GM18867 (cell line): ENCODE measurements around the gene RNU1-1.
"Not testable (repeated sequence)": the region's sequence is repeated elsewhere in the genome, so short reads cannot be mapped to it uniquely, and the experiment has no call there.

Experiments
- ATAC-seq: cut with Tn5 transposase; IDR thresholded peaks from one replicate; pipeline ENCODE4 v1.9.1; 2021; ENCODE audit warnings: mild to moderate bottlenecking, moderate library complexity; ENCODE audit not compliant: unreplicated experiment

The RNU1-1 gene

DNA sequence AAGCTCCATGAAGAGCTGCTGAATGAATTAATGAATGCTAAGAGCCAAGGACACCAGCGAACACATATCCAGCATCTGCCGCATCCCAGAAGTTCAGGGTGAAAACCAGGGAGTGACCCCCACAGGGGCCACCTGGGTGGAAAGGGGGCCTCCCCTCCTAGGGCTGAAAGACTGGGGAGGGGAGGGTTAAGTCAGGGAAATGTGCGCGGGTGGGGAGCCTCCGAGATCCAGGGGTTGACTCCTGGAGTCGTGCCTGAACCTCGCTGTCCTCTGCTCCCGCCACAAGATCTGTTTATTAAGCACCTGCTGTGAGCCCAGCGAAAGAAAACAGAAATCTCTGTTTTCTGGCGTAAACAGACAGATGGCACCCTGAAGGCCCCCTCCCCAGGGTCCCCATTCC, 16.0 kb downstream of the RNU1-1 start:
- not testable (repeated sequence) for ATAC-seq

DNA sequence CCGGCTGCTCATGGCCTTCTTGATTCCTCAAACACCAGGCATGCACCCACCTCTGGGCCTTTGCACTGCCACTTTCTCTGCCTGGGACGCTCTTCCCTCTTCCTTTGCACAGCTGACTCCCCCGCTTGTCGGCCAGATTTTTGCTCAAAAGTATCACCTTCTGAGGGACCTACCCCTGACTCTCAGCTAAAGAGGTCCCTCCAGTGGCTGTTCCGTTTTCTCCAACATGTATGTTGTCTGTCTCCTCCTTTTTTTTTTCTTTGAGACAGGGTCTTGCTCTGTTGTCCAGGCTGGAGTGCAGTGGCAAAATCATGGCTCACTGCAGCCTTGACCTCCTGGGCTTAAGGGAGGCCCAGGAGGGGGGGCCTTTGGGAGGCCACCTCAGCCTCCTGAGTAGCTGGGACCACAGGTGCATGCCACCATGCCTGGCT, 16.6 kb downstream of the RNU1-1 start:
- ATAC-seq: not testable (repeated sequence)

- not testable (repeated sequence) for ATAC-seq
Observed at GRCh38 chr1:16493731-16494130, 20.4 kb downstream of the RNU1-1 start.

DNA sequence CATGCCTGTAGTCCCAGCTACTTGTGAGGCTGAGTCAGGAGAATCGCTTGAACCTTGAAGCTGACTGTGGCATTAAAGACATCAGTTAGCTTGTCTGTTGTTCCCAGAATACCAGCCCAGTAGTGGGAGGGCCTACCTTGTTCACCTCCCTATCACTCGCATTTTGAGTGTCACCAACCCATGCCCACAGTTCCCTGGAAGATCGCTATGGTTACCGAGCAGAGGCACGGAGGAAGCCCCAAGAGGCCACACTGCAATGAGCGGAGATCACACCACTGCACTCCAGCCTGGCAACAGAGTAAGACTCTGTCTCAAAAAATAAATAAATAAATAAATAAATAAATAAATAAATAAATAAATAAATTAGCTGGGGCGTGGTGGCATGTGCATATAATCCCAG, 21.1 kb downstream of the RNU1-1 start:
- not testable (repeated sequence) for ATAC-seq

DNA sequence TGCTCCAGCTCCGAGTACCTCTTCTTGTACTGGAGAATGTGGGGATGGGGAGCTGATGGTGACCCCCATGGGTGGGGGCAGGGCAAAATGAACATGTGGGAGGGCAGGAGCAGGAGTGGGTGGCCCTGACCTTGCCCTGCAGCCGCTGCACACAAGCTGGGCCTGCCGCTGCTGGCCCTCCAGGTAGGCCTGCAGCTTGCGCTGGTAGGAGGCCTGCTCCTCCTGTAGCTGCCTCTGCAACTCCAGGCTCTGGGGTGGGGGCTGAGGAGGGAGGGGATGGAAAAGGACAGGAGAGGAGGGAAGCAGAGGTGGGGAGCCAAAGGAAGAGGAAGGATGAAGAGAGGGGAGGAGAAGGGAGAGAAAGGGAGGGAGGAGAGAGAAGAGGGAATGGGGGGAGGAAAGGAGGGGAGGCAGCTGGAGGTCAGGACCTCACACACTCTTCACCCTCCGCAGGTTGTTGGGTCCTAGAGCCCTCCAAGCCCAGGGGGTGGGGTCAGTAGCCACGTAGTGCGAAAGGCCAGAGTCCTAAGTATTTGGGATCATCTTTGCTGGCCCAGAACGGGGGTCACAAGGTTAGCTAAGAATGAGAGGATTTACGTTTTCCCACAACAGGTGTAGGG, 22.9 kb downstream of the RNU1-1 start:
- no peak for ATAC-seq

- not testable (repeated sequence) for ATAC-seq
Observed at GRCh38 chr1:16489195-16489880, 24.7 kb downstream of the RNU1-1 start.

DNA sequence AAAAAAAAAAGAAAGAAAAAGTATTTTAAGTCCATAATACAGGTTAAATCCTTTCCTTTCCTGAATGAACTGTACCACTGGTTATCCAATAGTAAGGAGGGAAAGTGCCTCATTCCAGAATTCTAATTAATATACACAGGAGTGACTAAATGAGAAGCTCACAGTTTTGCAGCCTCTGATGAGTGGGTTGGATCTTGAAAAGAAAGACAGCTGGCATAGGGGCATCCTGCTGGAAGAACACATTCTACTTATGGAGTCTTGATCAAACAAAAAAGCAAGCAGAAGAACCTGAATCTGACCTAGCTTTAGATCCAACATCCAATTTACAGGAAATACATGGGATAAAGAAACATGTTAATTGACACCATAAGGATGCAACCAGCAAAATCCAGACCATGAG, 27.1 kb downstream of the RNU1-1 start:
- ATAC-seq: not testable (repeated sequence)

DNA sequence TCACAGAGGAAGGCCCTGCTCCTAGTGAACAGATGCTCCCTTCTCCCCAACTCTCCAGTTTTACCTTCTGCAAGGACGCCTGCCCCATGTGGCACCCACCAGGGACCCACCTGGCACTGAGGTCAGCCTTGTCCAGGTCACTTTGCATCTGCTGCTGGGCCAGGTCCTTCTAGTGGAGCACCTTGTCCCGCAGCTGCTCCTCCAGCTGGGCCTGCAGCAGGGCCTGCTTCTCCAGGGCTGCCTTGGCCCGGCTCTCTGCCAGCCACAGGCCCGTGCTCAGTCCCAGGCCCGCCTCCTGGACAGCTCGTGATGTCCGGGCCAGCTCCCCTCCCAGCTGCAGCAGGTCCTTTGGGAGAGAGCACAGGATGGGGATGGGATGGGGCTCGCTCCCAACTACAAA, 27.8 kb downstream of the RNU1-1 start:
- ATAC-seq: not testable (repeated sequence)

DNA sequence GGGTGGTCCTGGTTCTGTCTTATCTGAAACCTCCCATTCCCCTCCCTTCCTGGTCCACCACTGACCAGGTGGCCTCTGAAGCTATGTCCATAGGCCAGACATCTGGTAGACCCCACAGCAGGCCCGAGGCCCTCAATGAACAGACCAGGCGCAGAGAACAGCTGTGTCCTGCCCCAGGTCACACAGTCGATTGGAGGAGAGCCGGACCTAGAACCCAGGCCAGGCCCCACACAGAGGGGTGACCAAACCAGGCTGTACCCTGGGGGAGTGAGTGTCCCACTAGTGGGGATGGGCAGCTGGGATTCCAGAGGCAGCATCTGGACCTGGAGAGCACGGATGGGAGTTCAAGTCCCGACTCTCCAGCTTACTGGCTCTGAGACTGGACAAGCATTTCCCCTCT, 29.2 kb downstream of the RNU1-1 start:
- no peak for ATAC-seq

GRCh38 chr1:16484501-16484835, 29.6 kb downstream of the RNU1-1 start:
- ATAC-seq: no peak

GRCh38 chr1:16483639-16484500, 30.2 kb downstream of the RNU1-1 start:
- not testable (repeated sequence) for ATAC-seq

DNA sequence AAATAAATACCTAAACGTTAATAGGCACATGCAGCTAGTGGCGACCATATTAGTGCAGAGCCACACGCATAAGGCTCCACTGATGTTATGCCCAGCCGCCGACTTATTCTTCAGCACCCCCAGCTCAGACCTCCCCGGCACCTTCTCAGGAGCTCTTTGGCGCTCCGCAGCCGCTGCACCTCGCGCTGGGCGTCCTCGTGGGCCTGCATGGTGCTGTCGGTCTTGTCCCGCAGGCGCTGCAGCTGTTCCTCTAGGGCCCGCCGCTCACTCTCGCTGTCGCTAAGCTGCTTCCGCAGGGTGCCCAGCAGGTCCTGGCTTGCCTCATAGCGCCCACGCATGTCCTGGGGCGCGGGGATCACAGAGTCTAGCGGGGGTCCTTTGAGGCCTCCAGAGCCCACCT, 30.9 kb downstream of the RNU1-1 start:
- not testable (repeated sequence) for ATAC-seq

- no peak for ATAC-seq
Observed at GRCh38 chr1:16478091-16478490, 36.0 kb downstream of the RNU1-1 start.

- not testable (repeated sequence) for ATAC-seq
Observed at GRCh38 chr1:16475771-16476770, 38.0 kb downstream of the RNU1-1 start.

DNA sequence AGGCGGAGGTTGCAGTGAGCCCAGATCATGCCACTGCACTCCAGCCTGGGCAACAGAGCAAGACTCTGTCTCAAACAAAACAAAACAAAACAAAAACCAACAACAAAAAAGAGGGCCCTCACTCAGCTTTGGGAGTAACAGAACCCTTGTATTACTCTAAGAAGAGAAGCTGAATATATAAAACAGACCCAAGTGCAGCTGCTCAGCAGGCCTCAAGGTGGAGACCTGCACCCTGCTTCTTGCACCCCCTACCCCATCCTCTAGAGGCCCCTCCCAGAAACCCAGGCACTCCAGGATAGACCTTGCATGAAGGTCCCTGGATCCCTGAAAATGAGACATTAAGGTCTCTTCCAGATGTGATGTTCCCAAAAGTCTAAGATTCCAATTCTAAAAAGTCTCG, 39.2 kb downstream of the RNU1-1 start:
- not testable (repeated sequence) for ATAC-seq

DNA sequence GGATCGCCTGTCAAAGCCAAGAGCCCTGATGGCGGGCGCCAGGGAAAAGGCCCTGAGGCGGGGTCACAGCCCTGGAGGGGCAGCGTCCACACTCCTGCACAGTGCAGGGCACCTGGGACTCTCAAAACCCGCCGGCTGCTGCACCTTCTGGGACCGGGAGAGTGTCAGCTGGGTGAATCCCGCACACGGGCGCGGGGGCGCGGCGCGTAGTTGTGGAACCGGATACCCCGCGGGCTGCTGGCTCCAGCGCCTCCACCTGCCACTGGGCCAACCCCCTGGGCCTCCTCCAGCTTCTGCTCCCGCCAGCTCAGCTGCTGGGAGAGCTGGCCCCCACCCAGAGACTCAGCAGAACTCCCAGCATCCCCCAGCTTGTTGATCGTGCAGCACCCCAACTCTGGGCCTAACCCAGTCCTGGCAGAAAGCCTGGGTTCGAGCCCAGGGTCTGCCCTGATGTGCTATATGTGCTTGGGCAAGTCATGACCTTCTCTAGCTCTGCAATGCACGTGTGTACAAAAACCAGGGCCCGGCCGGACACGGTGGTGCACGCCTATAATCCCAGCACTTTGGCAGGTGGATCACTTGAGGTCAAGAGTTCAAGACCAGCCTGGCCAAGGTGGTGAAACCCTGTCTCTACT, 39.8 kb downstream of the RNU1-1 start:
- no peak for ATAC-seq

DNA sequence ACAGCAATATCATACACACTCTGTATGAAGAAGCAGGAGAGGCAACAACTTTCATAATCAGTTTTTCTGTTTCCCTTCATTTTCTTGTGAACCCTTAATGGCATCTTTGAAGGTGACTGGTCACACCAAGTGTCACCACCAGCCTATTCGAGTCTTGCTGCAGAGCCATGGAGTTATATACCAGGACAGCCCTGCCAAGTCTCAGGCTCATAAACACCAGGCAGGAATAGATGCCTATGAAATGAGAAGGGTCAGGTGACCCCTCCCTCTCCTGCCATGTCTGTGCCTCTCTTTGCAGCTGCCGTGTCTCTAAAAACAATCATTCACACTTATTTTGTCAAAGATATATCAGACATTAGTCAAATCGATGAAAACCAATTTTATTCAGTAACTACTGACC, 45.5 kb downstream of the RNU1-1 start:
- ATAC-seq: no peak

DNA sequence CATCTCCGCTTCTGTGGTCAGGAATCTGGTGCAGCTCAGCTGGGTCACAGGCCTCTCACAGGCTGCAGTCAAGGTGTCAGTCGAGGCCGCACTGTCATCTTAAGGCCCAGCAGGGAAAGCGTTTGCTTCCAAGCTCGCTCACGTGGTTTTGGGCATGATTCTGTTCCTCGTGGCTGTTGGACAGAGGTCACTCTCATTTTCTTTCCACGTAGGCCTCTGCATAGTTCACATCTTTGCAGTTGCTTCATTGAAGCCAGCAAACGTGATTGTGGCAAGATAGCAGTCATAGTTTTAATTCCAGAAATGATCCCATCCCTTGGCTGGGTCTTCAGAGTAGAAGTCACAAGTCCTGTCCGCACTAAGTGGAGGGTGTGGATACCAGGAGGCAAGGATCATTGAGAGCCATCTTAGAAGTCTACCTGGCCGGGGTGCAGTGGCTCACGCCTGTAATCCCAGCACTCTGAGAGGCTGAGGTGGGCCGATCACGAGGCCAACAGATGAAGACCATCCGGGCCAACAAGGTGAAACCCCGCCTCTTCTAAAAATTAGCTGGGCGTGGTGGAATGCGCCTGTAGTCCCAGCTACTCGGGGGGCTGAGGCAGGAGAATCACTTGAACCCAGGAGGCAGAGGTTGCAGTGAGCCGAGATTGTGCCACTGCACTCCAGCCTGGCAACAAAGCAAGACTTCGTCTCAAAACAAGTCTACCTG, 49.0 kb downstream of the RNU1-1 start:
- ATAC-seq: no peak
